ENCODE data around the gene SERPINI2.

SERPINI2 gene

DNA sequence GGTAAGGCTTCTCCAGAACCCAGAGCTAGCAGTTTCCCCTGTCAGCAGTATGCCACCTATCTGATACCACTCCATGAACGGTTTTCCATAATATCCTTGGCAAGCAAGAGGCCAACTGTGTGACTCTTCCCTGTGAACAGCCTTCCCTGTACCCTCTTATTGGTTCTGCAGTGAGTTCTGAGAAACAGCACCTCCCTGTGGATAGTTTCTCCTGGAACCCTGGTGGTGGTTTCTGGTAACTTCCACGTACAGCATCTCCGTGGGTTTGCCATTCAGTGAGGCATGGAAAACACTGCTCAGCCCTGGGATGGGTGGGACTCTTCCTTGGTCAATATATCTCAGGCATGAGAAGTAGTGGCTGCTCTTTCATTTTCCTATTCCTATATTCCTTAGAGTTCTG, 19.4 kb upstream of the SERPINI2 start:
- TF ChIP-seq, protein P1, sequence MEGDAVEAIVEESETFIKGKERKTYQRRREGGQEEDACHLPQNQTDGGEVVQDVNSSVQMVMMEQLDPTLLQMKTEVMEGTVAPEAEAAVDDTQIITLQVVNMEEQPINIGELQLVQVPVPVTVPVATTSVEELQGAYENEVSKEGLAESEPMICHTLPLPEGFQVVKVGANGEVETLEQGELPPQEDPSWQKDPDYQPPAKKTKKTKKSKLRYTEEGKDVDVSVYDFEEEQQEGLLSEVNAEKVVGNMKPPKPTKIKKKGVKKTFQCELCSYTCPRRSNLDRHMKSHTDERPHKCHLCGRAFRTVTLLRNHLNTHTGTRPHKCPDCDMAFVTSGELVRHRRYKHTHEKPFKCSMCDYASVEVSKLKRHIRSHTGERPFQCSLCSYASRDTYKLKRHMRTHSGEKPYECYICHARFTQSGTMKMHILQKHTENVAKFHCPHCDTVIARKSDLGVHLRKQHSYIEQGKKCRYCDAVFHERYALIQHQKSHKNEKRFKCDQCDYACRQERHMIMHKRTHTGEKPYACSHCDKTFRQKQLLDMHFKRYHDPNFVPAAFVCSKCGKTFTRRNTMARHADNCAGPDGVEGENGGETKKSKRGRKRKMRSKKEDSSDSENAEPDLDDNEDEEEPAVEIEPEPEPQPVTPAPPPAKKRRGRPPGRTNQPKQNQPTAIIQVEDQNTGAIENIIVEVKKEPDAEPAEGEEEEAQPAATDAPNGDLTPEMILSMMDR (IDR thresholded peaks at IDR 0.05; ENCODE audit: low read depth, low read length) = no peak
- H3K4me3 ChIP-seq (ENCODE audit: low read depth, low read length) = no peak overlapping the region

DNA sequence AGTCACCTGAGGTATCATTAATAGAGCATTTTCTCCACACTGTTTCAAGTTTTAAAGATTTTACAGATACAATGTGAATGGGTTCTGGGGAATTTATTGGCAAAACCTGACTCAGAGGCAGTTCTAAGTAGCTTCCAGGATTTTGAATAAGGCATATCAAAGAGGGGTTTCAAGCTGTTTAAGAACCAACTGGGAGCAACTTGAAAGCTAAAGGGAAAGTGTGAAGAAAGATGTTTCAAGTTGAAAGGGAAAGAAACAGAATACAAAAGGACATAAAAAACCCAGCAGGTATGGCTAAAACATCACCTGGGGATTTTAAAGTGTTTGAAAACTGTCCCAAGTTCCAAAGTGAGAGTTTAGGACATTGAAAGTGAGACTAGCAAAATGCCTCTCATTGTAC, 17.8 kb upstream of the SERPINI2 start:
- H3K4me3 ChIP-seq (ENCODE audit: low read depth, low read length) = no peak overlapping the region
- TF ChIP-seq, protein P1 (IDR thresholded peaks at IDR 0.05; ENCODE audit: low read depth, low read length) = no peak

DNA sequence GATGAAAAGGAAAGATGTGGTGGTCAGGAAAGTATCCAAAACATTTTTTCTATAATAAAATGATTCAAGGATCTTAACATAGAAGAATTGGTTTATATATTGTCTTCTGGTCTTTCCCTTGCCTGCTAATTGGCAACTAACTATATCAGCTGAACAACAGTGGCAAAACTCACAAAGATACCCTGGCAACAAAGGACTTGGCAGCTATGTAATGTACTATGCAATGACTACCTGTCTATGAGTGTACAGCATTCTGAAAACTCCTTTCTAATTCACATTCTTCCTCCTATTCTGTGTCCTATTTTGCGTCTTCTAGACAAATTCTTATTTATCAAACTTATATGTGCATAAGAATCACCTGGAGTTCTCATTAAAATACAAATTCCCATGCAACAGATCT, 15.7 kb upstream of the SERPINI2 start:
- TF ChIP-seq, protein P1 (IDR thresholded peaks at IDR 0.05; ENCODE audit: low read depth, low read length) = no peak

DNA sequence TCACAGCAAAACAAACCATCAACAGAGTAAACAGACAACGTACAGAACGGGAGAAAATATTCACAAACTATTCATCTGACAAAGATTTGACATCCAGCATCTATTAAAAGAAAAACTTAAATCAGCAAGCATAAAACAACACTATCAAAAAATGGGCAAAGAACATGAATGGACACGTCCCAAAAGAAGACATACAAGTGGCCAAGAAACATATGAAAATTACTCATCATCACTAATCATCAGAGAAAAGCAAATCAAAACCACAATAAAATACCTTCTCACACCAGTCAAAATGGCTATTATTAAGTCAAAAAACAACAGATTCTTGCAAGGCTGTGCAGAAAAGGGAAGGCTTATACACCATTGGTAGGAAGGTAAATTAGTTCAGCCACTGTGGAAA, 13.7 kb upstream of the SERPINI2 start:
- H3K4me3 ChIP-seq (ENCODE audit: low read depth, low read length) = no peak overlapping the region
- TF ChIP-seq, protein P1 (IDR thresholded peaks at IDR 0.05; ENCODE audit: low read depth, low read length) = no peak

More for the DNA sequence above, 15.7 kb upstream of the SERPINI2 start:
- H3K4me3 ChIP-seq (ENCODE audit: low read depth, low read length) = no peak overlapping the region

DNA sequence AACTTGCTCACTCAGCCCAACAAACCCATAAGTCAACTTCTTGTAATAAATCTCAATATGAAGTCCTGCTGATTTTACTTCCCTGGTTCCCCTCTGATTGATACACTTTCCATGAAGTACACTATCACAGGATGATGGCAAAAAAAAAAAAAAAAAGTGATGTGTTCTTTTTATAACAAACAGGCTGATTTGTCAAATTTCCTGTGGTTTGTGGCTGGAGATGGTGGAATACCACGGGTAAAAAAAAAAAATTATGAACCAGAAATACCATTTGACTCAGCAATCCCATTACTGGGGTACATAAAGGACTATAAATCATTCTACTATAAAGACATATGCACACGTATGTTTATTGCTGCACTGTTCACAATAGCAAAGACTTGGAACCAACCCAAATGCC, 10.7 kb upstream of the SERPINI2 start:
- no peak overlapping the region for H3K4me3 ChIP-seq (ENCODE audit: low read depth, low read length)
- TF ChIP-seq, protein P1 (IDR thresholded peaks at IDR 0.05; ENCODE audit: low read depth, low read length) = no peak

DNA sequence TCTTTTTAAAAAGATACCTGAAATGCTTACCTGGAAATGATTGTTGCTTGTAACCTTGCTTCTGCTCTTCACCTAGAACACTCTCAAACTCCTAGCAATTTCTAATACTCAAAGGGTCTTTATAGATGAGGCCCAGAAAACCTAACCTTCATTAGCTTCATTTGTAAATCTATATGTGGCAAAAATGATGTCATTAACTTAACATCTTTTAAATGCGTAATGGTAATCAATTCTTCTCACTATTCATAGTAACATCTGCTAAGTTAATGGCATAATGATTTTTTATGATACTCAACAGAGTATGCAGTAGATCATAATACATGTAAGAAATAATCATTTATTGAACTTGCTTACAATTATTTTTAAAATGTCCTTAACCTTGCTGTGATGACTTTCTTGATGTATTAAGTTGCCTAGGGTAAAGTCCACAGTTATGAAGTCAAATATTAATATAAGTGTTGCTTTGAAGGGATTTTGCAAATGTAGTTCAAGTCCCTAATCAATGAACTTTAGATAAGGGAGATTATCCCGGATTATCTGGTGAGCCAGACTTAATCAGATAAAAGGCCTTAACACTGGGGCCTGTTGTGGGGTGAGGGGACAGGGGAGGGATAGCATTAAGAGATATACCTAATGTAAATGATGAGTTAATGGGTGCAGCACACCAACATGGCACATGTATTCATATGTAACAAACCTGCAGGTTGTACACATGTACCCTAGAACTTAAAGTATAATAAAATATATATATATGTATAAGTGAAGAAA, 10.1 kb upstream of the SERPINI2 start:
- TF ChIP-seq, protein P1 (IDR thresholded peaks at IDR 0.05; ENCODE audit: low read depth, low read length) = no peak
- H3K4me3 ChIP-seq (ENCODE audit: low read depth, low read length) = no peak overlapping the region

DNA sequence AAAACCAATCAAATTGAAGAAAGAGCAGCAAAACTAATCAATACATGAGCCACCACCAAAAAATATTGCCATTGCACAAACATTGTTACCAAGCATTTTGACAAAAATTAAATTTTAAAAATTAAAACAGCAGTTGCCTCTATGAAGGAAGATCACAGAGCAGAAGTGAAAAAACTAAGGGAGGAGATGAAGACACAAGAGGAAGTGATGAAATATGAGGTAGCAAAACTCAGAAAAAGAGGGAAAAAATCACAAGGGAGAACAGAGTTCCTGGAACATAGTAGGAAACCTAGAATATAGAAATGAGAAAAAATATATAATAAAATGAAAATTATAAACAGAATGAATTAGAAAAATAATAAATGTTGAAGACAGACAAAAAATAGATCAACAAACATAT, 7.3 kb upstream of the SERPINI2 start:
- H3K4me3 ChIP-seq (ENCODE audit: low read depth, low read length) = no peak overlapping the region
- TF ChIP-seq, protein P1 (IDR thresholded peaks at IDR 0.05; ENCODE audit: low read depth, low read length) = no peak

Data from WI38 (cell line).